Osteoblast (primary cell): Measurements from ENCODE around the gene CCDC85A. TPM values are rescaled to one million over a fixed set of nuclear protein-coding genes. Genes with fewer than 3 reads are reported as not detected.
"Not testable (repeated sequence)": the region's sequence is repeated elsewhere in the genome, so short reads cannot be mapped to it uniquely, and the experiment has no call there.

Source experiments
- DNase-seq: peaks from one replicate; pipeline ENCODE4 v3.0.0; 2011; ENCODE audit warnings: low spot score, mixed read lengths; ENCODE audit not compliant: insufficient read length; ENCODE audit errors: missing footprints
- H2AFZ ChIP-seq: 2 replicates; pipeline ENCODE4 v1.6.0; 2011; ENCODE audit warnings: mild to moderate bottlenecking, low read length
- H3K27ac ChIP-seq: 2 replicates; pipeline ENCODE4 v1.5.1; 2011; ENCODE audit warnings: mild to moderate bottlenecking, low read depth, low read length, moderate library complexity
- H3K27me3 ChIP-seq: 2 replicates; pipeline ENCODE4 v1.6.0; 2012; ENCODE audit warnings: mild to moderate bottlenecking, control low read depth, inconsistent platforms, low read length, moderate library complexity; ENCODE audit not compliant: insufficient read depth
- H3K36me3 ChIP-seq: 2 replicates; pipeline ENCODE4 v1.5.1; 2011; ENCODE audit warnings: mild to moderate bottlenecking, low read length, control low read depth, moderate library complexity; ENCODE audit not compliant: insufficient read depth
- H3K4me1 ChIP-seq: 2 replicates; pipeline ENCODE4 v1.5.1; 2011; ENCODE audit warnings: mild to moderate bottlenecking, low read length, control low read depth, moderate library complexity; ENCODE audit not compliant: insufficient read depth
- H3K4me2 ChIP-seq: 2 replicates; pipeline ENCODE4 v1.6.0; 2011; ENCODE audit warnings: mild to moderate bottlenecking, low read length; ENCODE audit not compliant: insufficient read depth
- H3K4me3 ChIP-seq: fragments of 200-600 bp; sonication (generic); 3 replicates; pipeline ENCODE4 v1.5.1; 2012; ENCODE audit warnings: mild to moderate bottlenecking, low read length, inconsistent platforms; ENCODE audit not compliant: insufficient read depth
- H3K79me2 ChIP-seq: 2 replicates; pipeline ENCODE4 v1.6.0; 2012; ENCODE audit warnings: mild to moderate bottlenecking, low read length, control low read depth, inconsistent platforms; ENCODE audit not compliant: insufficient read depth
- H3K9me3 ChIP-seq: 2 replicates; pipeline ENCODE4 v1.5.1; 2011; ENCODE audit warnings: low read depth, low read length, control low read depth
- H4K20me1 ChIP-seq: 2 replicates; pipeline ENCODE4 v1.6.0; 2012; ENCODE audit warnings: mild to moderate bottlenecking, low read length, control low read depth; ENCODE audit not compliant: insufficient read depth
- CTCF ChIP-seq: IDR thresholded peaks from 2 replicates; pipeline ENCODE4 v1.5.1; 2011; ENCODE audit warnings: mild to moderate bottlenecking, low read depth, low read length, moderate library complexity; ENCODE audit errors: extremely low read depth
- total RNA-seq: library from RNA; depleted of rRNA; stranded (reverse); fragments of >200 nt; gene quantifications from 2 replicates; pipeline ENCODE4 v1.2.3, GENCODE V29; 2012

The CCDC85A gene
- 0.29 and 0.72 TPM in 2 replicates for total RNA-seq

DNA sequence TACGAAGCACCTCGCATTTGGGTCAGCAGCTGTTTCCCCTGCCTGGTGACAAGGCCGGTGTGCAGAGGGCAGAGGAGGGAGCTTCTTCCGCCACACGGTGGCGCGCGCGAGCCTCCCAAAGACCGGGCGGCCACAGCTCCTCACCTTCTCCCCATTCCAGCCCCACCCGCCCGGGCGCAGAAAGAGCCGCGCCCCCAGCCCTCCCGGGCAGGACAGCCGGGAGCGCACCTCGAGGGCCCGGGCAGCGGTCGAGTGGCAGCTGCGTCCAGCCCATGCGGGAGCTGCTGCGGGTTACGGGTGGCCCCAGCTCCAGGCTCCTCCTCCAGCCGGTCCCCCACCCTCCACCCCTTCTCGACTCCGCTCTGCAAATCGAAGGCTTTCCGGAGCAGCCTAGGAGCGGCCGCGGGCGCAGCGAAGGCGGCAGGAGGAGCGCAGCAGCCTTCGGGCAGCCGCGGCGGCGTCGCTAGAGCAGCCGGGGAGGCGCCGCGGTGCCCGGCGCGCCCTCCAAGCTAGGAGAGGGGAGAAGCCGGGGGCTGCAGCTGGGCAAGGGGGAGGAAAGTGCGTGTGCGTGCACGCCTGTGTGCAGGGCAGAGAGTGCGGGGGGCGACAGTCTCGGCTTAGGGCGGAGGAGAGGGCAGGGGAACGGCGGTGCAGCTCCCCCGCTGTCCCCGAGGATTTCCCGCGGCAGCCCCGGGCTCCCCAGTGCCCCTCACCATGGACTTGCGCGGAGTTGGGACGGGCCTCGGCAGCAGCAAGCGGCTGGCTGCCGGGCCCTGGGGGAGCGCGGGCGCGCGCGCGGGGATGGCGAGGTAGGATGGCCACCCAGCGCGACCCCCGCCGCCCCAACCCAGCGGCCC, at the start of gene CCDC85A:
TSS of gene CCDC85A (plus strand) at position 348 of the 857 bp plus-strand sequence. CDS start 635 bp downstream, outside the sequence.
- H4K20me1 ChIP-seq, result no peaks in the 10 kb centered on the region
- H3K4me2 ChIP-seq, result peak within 1 kb of the TSS; percentile 72
- DNase-seq, result peak; percentile 96
- H3K4me3 ChIP-seq, result peak within 1 kb of the TSS; percentile 65
- H3K4me1 ChIP-seq, result no peaks in the 10 kb centered on the region
- H3K27ac ChIP-seq, result no peak within 1 kb of the TSS
- H3K9me3 ChIP-seq, result no peaks in the 10 kb centered on the region
- peak within 1 kb of the TSS; percentile 51 for H2AFZ ChIP-seq
- no peaks in the 10 kb centered on the region for H3K79me2 ChIP-seq
- no peaks in the 10 kb centered on the region for H3K36me3 ChIP-seq
- peak; percentile 77 for TF ChIP-seq CTCF
- H3K27me3 ChIP-seq, result peaks cover 35% of the 10 kb centered on the region

DNA sequence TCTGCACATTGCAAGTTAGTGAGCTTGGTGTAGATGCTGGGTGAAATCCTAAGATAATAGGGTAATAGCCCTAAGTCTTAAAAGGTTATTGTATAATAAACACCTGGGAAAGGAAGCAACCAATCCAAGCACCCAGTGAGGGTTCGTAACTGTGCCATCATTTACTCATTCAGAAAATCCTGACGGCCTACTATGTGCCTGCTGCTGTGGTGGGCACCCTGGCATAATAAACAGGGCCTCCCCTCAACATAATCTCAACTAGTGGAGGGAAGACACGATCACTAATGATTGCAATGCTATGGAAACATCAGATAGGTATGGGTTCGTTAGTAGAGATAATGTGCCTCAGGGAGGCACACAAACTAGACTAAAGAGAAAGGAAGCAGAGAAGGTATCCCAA, 48.9 kb upstream of the CCDC85A start:
- Histone ChIP-seq H3K79me2 (no peaks in the 10 kb centered on the region), H3K4me2 (no peak overlapping the region), H3K4me1 (no peaks in the 10 kb centered on the region), H3K27ac (no peak overlapping the region), H3K9me3 (no peaks in the 10 kb centered on the region), H2AFZ (no peak overlapping the region), H4K20me1 (no peaks in the 10 kb centered on the region), H3K4me3 (no peak overlapping the region), H3K36me3 (no peaks in the 10 kb centered on the region), H3K27me3 (no peaks in the 10 kb centered on the region)
- no peak for TF ChIP-seq CTCF
- DNase-seq, result no peak

GRCh38 chr2:56142497-56143061, 41.2 kb upstream of the CCDC85A start:
- H3K4me1 ChIP-seq, H3K36me3 ChIP-seq, H3K79me2 ChIP-seq, H3K9me3 ChIP-seq, H3K27me3 ChIP-seq, H4K20me1 ChIP-seq, H3K27ac ChIP-seq, H2AFZ ChIP-seq, DNase-seq, H3K4me2 ChIP-seq, H3K4me3 ChIP-seq: not testable (repeated sequence)

DNA sequence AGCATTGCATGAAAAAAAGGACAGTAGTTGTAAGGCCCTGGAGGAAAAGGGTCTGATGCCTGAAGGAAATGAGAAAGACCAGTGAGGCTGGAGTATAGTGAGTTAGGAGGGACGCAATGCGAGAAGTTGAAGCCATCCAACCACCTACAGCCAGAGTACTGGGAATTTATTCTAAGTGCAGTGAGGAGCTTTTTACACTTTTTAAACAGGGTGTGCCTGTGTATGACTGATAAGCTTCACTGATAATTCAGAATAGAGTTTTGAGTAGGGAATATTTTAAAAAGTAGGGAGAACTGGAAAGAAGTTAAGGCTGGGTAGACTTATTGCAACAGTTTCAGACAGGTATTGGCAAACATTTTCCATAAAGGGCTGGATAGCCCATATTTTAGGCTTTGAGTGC, 35.9 kb upstream of the CCDC85A start:
- H4K20me1 ChIP-seq, result no peaks in the 10 kb centered on the region
- no peak for TF ChIP-seq CTCF
- H3K27me3 ChIP-seq, result no peaks in the 10 kb centered on the region

More for the DNA sequence above, 35.9 kb upstream of the CCDC85A start:
- no peak overlapping the region for H2AFZ ChIP-seq
- H3K27ac ChIP-seq, result no peak overlapping the region
- no peak overlapping the region for H3K4me2 ChIP-seq
- DNase-seq, result no peak
- H3K9me3 ChIP-seq, result no peaks in the 10 kb centered on the region
- H3K4me1 ChIP-seq, result no peaks in the 10 kb centered on the region
- H3K36me3 ChIP-seq, result no peaks in the 10 kb centered on the region
- H3K79me2 ChIP-seq, result no peaks in the 10 kb centered on the region
- no peak overlapping the region for H3K4me3 ChIP-seq
